Heart left ventricle (tissue), 16 donors: ENCODE results near the gene ZNF536. TPM values are rescaled to one million over a fixed set of nuclear protein-coding genes. Genes with fewer than 3 reads are reported as not detected.

Source experiments
- ATAC-seq, 4 donors: fragments of 200-7000 bp; cut with Tn5 transposase; one replicate each; pipeline ENCODE4 v1.9.1; 2020 to 2022; ENCODE audit warnings: moderate library complexity in 4 of 4, mild to moderate bottlenecking in 3 of 4, moderate number of reproducible peaks in 1 of 4
- DNase-seq, 5 donors: peaks; one replicate each; pipeline ENCODE4 v3.0.0-alpha.2; 2020
- H3K27ac ChIP-seq, 12 donors: fragments of 200-600 bp; sonication (generic) in 4 of 12; one replicate each; pipeline versions ENCODE4 v1.5.0 to v1.8.0; 2016 to 2022; ENCODE audit warnings: mild to moderate bottlenecking in 2 of 12
- H3K27me3 ChIP-seq, 9 donors: fragments of 200-600 bp; sonication (generic) in 2 of 9; one replicate each; pipeline versions ENCODE4 v1.5.1 to v1.8.0; 2016 to 2022; ENCODE audit warnings: mild to moderate bottlenecking in 3 of 9
- H3K36me3 ChIP-seq, 9 donors: fragments of 200-600 bp; sonication (generic) in 2 of 9; one replicate each; pipeline versions ENCODE4 v1.5.0 to v1.8.0; 2018 to 2022; ENCODE audit warnings: mild to moderate bottlenecking in 2 of 9
- H3K4me1 ChIP-seq, 12 donors: fragments of 200-600 bp; sonication (generic) in 4 of 12; one replicate each; pipeline versions ENCODE4 v1.5.0 to v1.8.0; 2016 to 2022; ENCODE audit warnings: mild to moderate bottlenecking in 3 of 12
- H3K4me3 ChIP-seq, 12 donors: fragments of 200-600 bp; sonication (generic) in 4 of 12; one replicate each; pipeline versions ENCODE4 v1.5.0 to v1.8.0; 2017 to 2022; ENCODE audit warnings: mild to moderate bottlenecking in 9 of 12, moderate library complexity in 4 of 12
- H3K9me3 ChIP-seq, 12 donors: fragments of 200-600 bp; sonication (generic) in 4 of 12; one replicate each; pipeline versions ENCODE4 v1.5.0 to v1.8.0; 2016 to 2022; ENCODE audit warnings: mild to moderate bottlenecking in 1 of 12
- POLR2A ChIP-seq, 2 donors: fragments of 450-650 bp; IDR thresholded peaks; one replicate each; pipeline ENCODE4 v1.6.1; 2017; ENCODE audit warnings: antibody characterized with exemption in 2 of 2, mild to moderate bottlenecking in 2 of 2, moderate library complexity in 2 of 2
- WGBS, 4 donors: extraction: QIAGEN DNeasy Blood & Tissue Kit in 2 of 4; methylation state at CpG; one replicate each; pipeline versions ENCODE4 v1.1.5 to v1.1.7; 2013 to 2018; 5-methylcytosine and 5-hydroxymethylcytosine counted together
- intact Hi-C, 10 donors: fragments of 100-400 bp; cut with DNase I; formaldehyde crosslinking; loops; one replicate each; pipeline versions ENCODE4 v1.11.1 to v1.14.2; 2022
- polyA plus RNA-seq, 2 donors: library from polyadenylated mRNA; stranded (reverse); fragments of 200-250 nt; gene quantifications; one replicate each; pipeline ENCODE4 v1.2.3, GENCODE V29; 2013
- total RNA-seq, 9 donors: library from RNA; depleted of rRNA in 2 of 9; stranded (reverse); fragments of >200 nt in 2 of 9; fragmentation: NEBNext Ultra II Directional in 3 of 9; extraction: Animal tissue kit (Norgen Biotek cat#: 25700) in 3 of 9; gene quantifications; one replicate each; pipeline versions ENCODE4 v1.1.0 to v1.2.4, GENCODE V29; 2016 to 2023
- TF ChIP-seq, protein P1 (sequence below), 12 donors: fragments of 200-600 bp; sonication (generic) in 4 of 12; IDR thresholded peaks; one replicate each; pipeline versions ENCODE4 v1.5.0 to v1.8.0; 2018 to 2022; ENCODE audit warnings: antibody characterized with exemption in 12 of 12, mild to moderate bottlenecking in 5 of 12
- donor health status: ischemic (EF 13 %, LVEDD 7.1; RV severe dilation, severe dysfunction).
- donor health status: healthy with polysubstance abuse.
- donor health status: DM: no; HTN: yes; CAD: no.
- donor health status: DM: no; HTN: no; CAD: no.
- donor health status: ischemic (EF 25% LVEDD 6.9; RV normal size, moderate dysfunction).
- donor health status: ischemic (EF 25% LVEDD 5.7; RV mildly dilated, moderate dysfunction).
- donor health status: healthy.
- donor health status: DM: yes; HTN: yes; CAD: no.
- donor health status: ischemic (EF 35%, LVEDD 5.7; RV mildly dilated, moderate dysfunction).
- donor health status: nonischemic (EF 11% LVEDD 7.7; RV severe dilation, severe dysfunction).
- donor health status: DM: yes; HTN: yes; CAD: no.
- donor health status: PGD.
- donor health status: ischemic (EF 29% LVEDD 5.4; RV normal size, mild dysfunction).
- donor health status: nonischemic (EF 23%, LVEDD 6.1; RV moderate dilation, normal function).

The ZNF536 gene
- total and polyA plus RNA-seq, 11 donors: 0.17 to 10.1 (median 2.0) TPM

DNA sequence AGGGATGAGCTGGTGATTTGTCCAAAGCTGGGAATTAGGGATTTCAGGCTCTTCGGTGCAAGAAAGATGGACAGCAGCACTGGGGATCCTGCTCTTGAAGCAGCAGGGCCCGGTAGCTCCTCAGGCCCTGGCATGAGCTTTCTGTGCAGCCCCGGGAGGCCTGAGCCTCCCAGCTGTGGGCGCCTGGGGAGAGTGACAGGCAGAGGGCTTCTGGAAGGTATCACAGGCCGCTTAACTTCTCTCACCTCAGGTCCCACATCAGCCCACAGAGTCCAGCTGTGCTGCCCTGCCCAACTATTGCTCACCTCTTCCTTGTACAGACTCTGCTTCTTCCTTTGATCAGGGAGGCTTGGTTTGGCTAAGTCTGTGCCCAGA lies 14.6 kb upstream of the ZNF536 start:
- intact Hi-C loops: no loop called here
- H3K27ac ChIP-seq: no peak overlapping the region
- no peak for ATAC-seq
- 70 to 82% (median 75%) methylated on average over 5 of the region's 5 CpGs for WGBS, 4 donors
- no peaks in the 10 kb centered on the region for H3K4me1 ChIP-seq
- no peaks in the 10 kb centered on the region for H3K9me3 ChIP-seq
- no peak overlapping the region for H3K4me3 ChIP-seq
- DNase-seq: no peak
- H3K27me3 ChIP-seq: peaks cover 0 to 8% (median 0%) of the 10 kb centered on the region in 9 donors
- no peaks in the 10 kb centered on the region for H3K36me3 ChIP-seq
- no peak for TF ChIP-seq POLR2A (IDR thresholded peaks at IDR 0.05)
- TF ChIP-seq, protein P1, sequence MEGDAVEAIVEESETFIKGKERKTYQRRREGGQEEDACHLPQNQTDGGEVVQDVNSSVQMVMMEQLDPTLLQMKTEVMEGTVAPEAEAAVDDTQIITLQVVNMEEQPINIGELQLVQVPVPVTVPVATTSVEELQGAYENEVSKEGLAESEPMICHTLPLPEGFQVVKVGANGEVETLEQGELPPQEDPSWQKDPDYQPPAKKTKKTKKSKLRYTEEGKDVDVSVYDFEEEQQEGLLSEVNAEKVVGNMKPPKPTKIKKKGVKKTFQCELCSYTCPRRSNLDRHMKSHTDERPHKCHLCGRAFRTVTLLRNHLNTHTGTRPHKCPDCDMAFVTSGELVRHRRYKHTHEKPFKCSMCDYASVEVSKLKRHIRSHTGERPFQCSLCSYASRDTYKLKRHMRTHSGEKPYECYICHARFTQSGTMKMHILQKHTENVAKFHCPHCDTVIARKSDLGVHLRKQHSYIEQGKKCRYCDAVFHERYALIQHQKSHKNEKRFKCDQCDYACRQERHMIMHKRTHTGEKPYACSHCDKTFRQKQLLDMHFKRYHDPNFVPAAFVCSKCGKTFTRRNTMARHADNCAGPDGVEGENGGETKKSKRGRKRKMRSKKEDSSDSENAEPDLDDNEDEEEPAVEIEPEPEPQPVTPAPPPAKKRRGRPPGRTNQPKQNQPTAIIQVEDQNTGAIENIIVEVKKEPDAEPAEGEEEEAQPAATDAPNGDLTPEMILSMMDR (IDR thresholded peaks at IDR 0.05): no peak

DNA sequence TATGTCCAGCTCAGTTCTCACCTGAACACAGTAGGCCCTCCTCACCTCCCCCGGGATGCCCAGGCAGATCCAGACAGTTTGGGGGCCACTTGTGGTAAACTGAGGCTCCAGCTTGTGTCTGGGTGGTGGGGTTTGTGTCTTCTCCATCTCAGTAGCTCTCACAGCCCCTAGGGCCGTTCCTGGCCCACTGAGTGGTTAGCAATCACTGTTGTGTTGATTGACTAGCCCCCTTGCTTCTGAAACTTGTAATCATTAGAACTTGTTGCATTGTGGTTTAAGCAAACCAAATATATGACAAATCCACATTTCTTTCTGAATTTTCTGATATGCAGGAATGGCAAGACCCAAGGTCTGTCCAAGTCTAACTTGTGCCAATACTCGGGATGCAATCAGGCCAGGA lies 13.9 kb upstream of the ZNF536 start:
- Histone ChIP-seq H3K9me3 (no peaks in the 10 kb centered on the region), H3K27ac (no peak overlapping the region), H3K36me3 (no peaks in the 10 kb centered on the region), H3K4me1 (no peaks in the 10 kb centered on the region), H3K4me3 (no peak overlapping the region), H3K27me3 (peaks cover 0 to 6% (median 0%) of the 10 kb centered on the region in 9 donors)
- intact Hi-C loops: no loop called here
- ATAC-seq (no peak), DNase-seq (no peak)
- 79 to 88% (median 82%) methylated on average over 3 of the region's 3 CpGs for WGBS, 4 donors
- no peak for TF ChIP-seq POLR2A (IDR thresholded peaks at IDR 0.05)
- TF ChIP-seq, protein P1 (IDR thresholded peaks at IDR 0.05): no peak

DNA sequence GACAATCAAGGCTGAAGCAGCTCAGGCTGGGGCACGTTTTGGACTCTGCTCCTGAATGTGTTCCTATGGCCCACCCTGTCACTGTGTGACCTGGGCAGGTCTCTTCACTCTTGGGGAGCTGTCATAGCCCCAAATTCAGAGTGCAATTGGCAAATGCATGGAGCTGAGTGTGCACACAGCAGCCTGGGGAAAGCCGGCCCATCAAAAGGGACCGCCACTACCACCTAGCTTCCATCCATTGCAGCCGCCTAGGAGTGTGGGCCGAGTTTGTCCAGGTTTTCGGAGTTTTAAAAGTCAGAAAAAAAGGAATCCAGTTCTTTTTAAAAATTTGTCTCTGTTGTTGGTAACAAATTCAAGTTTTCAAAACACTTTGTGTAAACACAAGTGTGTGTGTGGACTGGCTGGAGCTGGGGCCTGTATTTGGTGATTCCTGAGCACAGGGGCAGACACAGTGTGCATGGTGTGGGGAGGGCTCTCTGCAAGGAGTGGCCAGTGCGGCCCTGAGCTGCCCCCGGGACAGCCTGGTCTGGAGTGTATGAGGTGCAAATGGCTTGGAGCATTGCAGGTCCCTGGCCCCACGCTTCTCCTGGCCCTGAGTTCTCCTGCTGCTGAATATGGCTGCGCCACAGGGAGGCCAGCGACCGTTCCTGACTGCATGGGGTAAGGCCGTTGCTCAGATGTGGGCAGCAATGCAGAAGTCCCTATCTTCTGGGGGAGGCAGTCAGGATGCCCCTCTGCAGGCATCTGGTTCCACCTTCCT lies 13.2 kb upstream of the ZNF536 start:
- TF ChIP-seq, protein P1 (IDR thresholded peaks at IDR 0.05): no peak
- no peak for TF ChIP-seq POLR2A (IDR thresholded peaks at IDR 0.05)
- Histone ChIP-seq H3K4me3 (no peak overlapping the region), H3K36me3 (no peaks in the 10 kb centered on the region), H3K27ac (no peak overlapping the region), H3K27me3 (peaks cover 0 to 6% (median 0%) of the 10 kb centered on the region in 9 donors), H3K4me1 (no peaks in the 10 kb centered on the region), H3K9me3 (no peaks in the 10 kb centered on the region)
- no peak for ATAC-seq
- 76 to 84% (median 82%) methylated on average over 12 to 13 of the region's 13 CpGs for WGBS, 4 donors
- no peak for DNase-seq
- intact Hi-C loops: no loop called here

DNA sequence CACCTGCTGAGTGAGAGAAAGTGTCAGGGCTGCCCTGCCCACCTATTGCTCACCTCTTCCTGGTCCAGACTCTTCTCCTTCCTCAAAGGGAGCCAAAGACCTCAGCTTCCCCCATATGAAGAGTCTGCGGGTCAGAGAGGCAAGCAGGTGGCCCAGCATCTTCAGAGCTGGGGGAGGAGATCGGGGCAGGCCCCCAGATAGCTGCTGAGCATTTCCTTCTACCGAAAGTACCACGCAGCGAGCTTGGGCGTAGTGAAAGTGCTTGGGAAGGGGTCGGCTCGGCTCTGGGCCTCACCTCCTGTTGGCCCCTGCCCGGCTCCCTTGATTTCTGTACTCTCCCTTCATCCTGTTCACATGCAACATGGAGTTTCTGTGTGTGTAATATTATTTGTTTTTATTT lies 12.2 kb upstream of the ZNF536 start:
- Histone ChIP-seq H3K4me3 (no peak overlapping the region), H3K9me3 (no peaks in the 10 kb centered on the region), H3K27me3 (peaks cover 0 to 6% (median 0%) of the 10 kb centered on the region in 9 donors), H3K4me1 (no peaks in the 10 kb centered on the region), H3K36me3 (no peaks in the 10 kb centered on the region), H3K27ac (no peak overlapping the region)
- DNase-seq (no peak), ATAC-seq (no peak)
- intact Hi-C loops: no loop called here
- WGBS, 4 donors: 82 to 85% (median 84%) methylated on average over 9 of the region's 9 CpGs
- TF ChIP-seq, protein P1 (IDR thresholded peaks at IDR 0.05): no peak
- no peak for TF ChIP-seq POLR2A (IDR thresholded peaks at IDR 0.05)
